GM18519 (cell line): Measurements from ENCODE around the gene MYO9A.
"Not testable (repeated sequence)": the region's sequence is repeated elsewhere in the genome, so short reads cannot be mapped to it uniquely, and the experiment has no call there.

ENCODE experiments used
- ATAC-seq: cut with Tn5 transposase; IDR thresholded peaks from one replicate; pipeline ENCODE4 v1.9.1; 2021; ENCODE audit warnings: mild to moderate bottlenecking, moderate library complexity; ENCODE audit not compliant: unreplicated experiment, low FRiP score

MYO9A gene

DNA sequence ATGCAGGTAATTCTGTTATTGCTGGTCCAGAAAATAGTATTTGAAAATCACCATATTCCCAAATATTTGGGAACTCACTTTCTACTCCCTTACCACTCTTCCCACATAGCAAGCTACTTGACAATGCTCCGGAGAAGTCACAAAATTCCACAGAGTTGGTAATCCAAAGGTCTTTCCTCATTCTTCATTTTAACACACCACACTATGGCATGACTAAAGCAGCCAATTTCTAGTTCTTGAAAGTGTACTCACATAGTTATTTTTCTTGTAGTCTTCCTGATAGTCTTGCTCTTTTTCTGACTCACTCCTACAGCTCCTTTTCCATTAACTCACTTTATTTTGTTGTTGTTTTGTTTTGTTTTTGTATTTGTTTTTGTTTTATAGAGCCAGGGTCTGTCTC is 67.2 kb downstream of the MYO9A start:
- ATAC-seq: no peak

DNA sequence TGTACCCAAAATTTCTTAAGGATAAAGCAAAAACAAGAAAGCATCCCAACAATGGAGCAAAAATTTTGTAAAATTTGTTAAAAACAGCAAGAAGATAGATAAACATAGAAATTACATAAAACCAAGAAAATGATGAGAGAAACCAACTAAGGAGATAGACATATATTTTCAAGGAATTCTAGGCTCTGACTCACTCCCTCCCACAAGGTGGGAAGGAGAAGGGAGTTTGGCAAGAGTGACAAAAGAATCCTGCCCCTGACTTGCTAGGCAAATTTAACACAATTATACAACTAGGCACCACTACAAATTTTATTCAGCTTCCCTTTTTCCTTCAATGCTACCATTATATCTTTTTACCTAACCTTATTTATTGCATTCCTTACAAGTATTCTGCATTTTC is 70.9 kb downstream of the MYO9A start:
- no peak for ATAC-seq

DNA sequence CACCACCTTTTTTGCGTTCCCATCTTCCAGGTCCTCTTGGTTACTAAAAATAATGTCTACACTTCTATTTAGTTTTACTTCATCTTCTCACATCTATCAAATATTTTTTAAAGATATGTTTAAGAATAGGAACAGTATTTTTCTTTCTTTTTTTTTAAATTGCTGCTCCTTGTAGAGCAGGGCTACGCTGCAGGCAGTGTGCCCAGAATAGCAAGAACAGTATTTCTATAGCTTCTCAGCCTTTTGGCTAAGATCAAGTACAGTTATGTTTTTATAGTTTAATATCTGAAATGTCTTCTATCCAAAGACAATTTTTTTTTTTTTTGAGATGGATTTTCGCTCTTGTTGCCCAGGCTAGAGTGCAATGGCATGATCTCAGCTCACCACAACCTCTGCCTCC is 73.0 kb downstream of the MYO9A start:
- ATAC-seq: no peak

DNA sequence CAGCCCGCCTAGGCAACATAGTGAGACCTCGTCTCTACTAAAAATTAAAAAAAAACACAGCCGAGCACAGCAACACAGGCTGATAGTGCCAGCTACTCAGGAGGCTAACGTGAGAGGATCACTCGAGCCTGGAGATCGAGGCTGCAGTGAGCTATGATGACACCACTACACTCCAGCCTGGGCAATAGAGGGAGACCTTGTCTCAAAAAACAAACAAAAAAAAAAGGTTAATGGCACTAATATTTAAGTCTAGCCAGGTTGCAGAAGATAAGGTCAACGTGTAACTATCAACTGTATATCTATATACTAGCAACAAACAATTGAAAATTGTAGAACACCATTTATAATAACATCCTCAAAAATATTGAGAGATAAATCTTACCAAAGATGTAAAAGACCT is 75.1 kb downstream of the MYO9A start:
- ATAC-seq: no peak

DNA sequence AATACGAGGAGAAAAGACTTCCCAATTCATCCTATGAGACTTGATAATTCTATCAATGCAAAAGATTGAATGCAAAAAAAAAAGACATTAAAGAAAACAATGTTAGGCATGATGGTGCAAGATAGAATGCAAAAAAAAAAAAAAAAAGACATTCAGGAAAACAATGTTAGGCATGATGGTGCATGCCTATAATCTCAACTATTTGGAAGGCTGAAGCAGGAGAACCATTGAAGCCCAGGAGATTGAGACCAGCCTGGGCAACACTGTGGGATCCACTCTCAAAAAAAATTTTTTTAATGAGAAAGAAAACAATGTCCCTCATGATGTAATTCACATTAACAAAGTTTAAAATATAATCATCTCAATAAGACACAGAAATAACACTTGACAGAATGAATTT is 75.9 kb downstream of the MYO9A start:
- ATAC-seq: no peak

DNA sequence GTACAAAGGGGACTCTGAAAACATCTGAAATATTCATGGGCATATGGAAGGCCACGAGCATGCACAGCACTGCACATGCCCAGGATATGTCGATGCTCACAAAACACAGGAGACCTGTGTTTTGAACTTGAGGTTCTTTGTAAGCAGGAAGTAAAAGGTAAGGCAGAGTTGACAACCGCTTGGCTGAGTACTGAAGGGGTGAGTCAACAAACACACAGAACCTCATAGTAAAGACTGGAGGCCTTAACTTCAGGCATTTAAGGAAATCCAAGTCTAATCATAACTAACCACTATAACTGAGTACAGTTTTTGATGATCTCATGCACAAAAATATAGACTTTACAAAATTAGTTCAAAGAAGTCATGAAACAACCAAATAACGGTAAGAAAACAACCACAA is 80.6 kb downstream of the MYO9A start:
- ATAC-seq: no peak

DNA sequence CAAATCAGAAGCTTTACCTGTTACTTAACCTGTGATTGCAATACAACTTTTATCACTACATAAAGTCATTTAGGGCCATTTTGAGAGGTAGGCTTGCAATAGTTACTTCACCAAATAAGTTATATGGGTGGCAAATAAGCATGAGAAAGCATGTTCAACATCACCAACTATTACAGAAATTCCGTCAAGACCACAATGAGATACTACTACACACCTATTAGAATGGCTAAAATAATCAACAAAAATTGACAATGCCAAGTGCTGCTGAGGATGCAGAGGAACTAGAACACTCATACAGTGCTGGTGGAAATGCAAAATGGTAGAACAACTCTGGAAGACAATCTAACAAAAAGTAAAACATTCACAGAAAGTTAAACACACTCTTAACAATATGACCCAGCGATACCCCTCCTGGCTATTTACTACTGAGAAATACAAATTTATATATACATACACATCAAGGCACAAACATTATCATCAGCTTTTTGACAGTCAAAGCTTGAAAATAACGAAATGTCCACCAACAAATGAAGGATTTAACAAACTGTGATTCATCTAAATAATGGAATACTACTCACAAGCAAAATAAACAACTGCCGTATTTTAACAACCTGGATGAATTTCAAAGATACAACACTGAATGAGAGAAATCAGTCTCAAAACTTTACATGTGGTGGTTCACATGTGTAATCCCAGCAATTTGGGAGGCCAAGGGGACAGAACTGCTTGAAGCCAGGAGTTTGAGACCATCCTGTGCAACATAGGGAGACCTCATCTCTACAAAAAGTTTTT is 82.9 kb downstream of the MYO9A start:
- no peak for ATAC-seq

DNA sequence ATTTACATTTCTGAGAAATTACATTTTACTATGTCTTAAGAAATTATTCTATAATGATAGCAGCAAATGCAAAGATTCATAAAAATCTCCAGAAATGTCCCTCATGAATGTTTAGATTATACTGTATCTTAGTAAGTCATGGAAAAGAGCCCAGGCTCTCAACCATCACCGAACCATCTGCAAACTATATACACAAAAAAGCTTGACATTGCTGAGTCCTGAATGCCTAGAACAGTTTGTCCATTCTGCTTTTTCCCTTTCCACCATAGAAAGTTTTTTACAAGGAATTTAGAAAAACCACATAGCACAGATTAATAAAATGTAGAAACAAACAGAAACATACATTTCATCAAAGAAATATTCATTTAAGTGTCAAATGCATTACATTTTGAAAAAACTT is 83.6 kb downstream of the MYO9A start:
- ATAC-seq: no peak

DNA sequence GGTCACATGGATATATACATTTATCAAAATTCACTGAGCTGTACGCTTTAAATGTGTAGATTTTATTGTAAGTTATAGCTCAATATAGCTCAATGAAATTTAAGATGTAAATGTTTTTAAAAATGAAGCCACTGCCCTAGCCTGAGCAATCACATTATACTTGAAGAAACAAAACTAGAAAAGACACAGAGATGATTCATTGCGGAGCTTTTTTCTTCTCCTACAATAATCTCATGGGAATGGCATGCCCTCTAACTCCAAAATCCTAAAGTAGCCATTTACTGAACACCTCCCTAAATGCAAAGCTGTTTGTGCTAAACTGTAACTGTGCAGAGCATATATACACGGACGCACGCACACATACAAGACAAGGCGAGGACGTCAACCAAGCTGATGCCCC is 84.2 kb downstream of the MYO9A start:
- no peak for ATAC-seq

DNA sequence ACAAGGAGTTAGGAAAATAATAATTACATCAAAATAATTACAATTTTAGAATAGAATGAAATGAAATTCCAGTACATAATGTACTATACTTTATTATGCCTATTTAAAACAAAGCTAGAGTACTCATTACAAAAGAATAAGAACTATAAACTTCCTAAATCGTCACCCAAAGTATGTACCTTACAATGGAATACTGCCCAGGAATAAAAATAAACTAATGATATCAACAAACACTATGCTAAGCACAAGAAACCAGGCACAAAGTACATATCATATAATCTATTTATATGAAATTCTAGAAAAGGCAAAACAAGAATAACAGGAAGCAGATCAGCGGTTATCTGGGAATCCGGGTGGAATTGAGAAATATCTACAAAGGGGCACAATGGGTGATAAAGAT is 84.7 kb downstream of the MYO9A start:
- no peak for ATAC-seq

DNA sequence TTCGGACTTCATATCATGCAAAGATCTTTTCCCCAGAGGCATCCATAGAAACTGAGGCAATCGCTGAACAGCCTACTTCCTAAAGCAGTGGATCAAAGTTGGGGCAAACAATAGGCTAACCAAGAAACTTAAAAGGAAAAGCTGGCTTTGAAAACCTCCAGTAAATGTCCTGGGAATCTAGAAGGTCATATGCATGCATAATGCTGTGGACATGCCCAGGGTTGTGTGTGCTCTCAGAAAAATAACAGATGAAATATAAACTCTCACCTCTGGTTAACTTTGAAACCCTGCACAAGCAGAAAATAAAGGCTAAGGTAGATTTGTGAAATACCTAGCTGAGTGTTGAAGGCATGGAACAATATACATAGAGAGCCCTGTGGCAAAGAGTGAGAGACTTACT is 96.3 kb downstream of the MYO9A start:
- ATAC-seq: no peak

DNA sequence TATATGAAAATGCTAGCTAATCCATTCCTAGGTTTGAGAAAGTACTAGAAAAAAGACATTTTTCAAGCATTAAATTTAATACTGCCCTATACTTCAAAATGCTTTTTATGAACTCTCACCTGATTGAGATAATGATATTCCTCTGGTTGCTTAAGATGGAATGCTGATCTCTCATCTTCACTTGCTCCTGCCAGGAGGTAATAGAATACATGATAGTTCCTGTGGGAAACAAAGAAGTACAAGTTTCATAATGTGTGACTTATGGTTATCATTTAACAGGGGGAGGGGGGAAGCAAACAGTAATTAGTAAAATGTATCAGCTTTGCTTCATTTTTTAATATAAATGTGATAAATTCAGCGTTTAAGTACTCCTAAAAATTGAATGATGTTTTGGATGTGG is 97.2 kb downstream of the MYO9A start:
- ATAC-seq: no peak

DNA sequence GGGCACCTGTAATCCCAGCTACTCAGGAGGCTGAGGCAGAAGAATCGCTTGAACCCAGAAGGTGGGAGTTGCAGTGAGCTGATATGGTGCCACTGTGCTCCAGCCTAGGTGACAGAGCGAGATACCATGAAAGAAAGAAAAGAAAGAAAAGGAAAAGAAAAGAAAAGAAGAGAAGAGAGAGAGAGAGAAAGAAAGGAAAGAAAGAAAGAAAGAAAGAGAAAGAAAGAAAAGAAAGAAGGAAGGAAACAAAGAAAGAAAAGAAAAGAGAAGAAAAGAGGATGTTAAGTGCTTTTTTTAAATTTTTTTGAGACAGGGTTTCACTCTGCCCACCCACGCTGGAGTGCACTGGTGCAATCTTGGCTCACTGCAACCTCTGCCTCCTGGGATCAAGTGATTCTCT is 103.4 kb downstream of the MYO9A start:
- ATAC-seq: not testable (repeated sequence)

DNA sequence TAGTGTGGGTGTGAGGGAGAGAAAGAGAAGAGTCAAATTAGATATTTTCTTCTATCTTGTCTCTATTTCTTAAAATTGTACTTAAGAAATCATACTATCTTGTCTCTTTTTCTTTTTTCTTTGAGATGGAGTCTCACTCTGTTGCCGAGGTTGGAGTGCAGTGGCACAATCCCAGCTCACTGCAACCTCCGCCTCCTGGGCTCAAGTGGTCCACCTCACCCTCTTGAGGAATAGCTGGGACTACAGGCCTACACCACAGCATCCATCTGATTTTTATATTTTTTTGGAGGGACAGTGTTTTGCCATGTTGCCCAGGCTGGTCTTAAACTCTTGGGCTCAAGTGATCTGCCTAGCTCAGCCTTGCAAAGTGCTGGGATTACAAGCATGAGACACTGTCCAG is 104.2 kb downstream of the MYO9A start:
- ATAC-seq: no peak

DNA sequence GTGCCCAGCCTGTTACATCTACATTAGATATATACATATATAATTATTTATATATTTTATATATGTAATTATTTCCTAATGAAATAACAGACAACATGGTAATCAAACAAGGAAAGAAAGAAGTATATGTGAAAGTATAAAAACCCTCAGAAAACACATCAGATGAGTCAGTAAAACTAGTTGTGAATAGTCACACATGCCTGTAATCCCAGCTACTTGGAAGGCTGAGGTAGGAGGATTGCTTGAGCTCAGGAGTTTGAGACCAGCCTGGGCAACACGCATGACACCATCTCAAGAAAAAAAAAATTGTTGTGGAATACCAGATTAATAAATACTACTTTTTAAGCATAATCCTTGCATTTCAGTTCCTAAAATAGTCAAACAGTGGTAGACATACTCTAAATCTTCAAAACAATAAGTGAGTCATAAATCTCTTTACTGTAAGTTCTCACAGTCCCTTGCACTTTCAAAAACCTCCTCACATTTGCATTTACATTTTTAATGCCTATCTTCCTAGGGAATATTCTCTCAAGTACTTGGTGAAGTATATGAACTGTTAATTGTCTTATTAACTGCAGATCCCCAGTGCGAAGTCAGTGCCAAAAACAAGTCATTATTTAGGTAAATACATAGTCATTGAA is 106.5 kb downstream of the MYO9A start:
- ATAC-seq: no peak

DNA sequence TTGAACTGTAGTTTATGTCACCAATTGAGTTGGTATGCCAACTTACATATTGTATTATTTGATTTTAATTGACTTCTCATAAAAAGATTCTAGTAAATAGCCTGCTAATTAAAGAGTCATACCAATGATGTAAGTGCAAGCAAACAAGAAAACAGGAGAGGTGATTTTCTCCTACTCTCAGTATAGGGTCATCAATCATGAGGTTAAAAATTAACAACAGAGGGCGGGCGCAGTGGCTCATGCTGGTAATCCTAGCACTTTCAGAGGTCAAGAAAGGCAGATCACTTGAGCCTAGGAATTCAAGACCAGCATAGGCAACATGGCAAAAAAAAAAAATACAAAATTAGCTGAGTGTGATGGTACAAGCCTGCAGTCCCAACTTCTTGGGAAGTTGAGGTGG is 108.7 kb downstream of the MYO9A start:
- ATAC-seq: no peak

DNA sequence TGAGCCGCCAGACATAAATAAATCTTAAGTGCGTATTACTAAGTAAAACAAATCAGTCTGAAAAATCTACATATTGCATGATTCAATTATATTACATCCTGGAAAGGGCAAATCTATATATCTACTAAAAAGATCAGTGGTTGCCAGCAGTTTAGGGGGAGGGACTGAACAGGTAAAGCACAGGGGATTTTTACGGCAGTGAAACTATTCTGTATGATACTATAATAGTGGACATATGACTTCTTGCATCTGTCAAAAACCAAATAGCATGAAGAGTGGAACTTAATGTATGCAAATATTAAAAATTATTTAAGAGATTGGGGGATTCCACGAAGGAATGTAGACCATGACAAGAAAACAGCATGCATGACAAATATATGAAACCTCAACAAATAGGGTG is 111.6 kb downstream of the MYO9A start:
- ATAC-seq: no peak

DNA sequence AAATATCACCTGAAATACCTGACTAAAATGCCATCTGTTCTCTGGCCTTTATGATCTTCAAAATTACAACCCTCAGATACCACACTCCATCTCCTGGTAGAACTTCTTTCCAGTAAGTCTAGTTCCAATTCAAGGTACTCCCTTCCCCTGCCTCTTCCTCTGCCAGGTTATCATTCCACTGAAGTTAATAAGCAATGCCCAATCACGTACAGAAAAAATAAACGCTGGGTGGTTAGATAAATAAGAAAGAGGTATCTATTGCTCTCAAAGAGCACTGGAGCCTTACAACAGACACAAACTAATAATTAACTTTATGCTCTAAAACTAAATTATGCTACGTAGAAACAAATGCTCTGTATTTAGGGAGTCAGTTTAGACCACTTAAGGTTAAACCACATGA is 112.5 kb downstream of the MYO9A start:
- ATAC-seq: no peak

DNA sequence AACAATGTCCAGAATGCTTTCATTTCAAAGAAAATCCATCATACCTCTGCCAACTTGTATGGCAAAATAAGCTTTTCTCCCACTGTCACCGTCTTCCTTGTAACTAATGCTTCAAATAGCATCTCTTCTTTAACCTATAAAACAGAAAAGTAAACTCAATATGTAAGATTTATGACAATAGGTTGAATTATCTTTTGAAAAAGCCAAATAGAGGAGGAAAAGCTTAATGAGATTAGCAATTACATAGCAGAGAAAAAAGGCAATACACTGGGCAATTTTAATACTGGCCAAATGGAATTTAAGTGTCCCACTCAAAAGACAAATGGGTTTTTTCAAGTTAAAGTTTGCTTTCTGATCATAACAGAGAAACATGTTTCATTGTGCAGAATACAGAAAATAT is 118.1 kb downstream of the MYO9A start:
- no peak for ATAC-seq

DNA sequence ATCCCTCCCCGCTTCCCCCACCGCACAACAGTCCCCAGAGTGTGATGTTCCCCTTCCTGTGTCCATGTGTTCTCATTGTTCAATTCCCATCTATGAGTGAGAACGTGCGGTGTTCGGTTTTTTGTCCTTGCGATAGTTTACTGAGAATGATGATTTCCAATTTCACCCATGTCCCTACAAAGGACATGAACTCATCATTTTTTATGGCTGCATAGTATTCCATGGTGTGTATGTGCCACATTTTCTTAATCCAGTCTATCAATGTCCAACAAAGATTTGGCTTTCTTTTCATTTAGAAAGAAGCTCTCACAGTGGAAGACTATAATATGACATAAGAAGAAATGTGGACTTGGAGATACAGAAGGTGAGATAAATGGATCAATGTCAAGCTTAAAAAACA is 119.2 kb downstream of the MYO9A start:
- ATAC-seq: not testable (repeated sequence)

DNA sequence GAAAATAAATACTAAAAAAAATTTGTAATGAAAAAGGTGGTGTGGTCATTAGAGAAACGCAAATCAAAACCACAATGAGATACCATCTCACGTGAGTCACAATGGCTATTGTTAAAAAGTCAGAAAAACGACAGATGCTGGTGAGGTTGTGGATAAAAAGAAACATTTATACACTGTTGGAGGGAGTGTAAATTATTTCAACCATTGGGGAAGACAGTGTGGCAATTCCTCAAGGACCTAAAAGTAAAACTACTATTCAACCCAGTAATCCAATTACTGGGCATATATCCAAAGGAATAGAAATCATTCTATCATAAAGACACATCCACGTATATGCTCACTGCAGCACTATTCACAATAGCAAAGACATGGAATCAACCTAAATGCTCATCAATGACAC is 120.3 kb downstream of the MYO9A start:
- ATAC-seq: no peak

DNA sequence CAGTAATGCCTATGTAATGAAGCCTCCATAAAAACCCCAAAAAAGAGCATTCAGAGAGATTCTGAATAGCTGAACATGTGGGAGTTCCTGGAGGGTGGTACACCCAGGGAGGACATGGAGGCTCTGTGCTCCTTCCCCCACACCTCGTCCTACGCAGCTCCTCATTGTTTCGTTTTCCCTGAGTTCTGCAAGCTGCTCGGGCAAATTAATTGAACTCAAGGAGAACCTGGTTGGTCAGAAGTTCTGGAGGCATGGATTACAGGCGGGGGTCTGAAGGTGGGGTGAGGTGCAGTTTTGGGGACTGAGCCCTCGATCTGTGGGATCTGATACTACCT is 142.2 kb downstream of the MYO9A start:
- ATAC-seq: no peak

DNA sequence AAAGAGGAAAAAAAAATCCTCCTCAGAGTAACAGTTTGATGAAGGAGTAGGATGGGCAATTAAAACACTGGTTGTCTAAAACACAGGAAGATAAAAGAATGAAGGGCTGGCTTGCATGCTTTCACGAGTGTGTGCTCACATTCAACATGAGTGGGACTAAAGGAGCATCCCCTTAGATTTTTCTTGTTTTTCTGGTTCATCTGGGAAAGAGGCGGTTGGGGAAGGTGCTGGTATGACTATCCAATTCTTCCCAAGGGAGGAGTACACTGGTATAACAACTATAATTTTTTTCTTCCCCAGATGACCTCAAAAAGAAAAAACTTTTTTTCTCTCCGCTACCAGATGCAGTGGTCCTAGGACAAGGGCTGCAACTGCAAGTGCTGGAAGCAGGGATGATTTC is 143.7 kb downstream of the MYO9A start:
- no peak for ATAC-seq
